ENCODE measurements around the gene IGLON5.

GRCh38 chr19:51295382-51296126, 15.9 kb upstream of the IGLON5 start:
- TF ChIP-seq EZH2 (IDR thresholded peaks at IDR 0.05; ENCODE audit: low read depth, unreplicated experiment) (no peak), REST (IDR thresholded peaks at IDR 0.05; ENCODE audit: unreplicated experiment) (no peak), POLR2AphosphoS5 (IDR thresholded peaks at IDR 0.05; ENCODE audit: low read depth) (no peak), CTCF (conservative IDR thresholded peaks at IDR 0.05; ENCODE audit: low read depth in 2 of 2) (no peak), JUNB (IDR thresholded peaks at IDR 0.05; ENCODE audit: unreplicated experiment) (no peak), EZH2phosphoT487 (IDR thresholded peaks at IDR 0.05; ENCODE audit: unreplicated experiment) (no peak), CREB1 (CRISPR knock-in tag; IDR thresholded peaks at IDR 0.05; ENCODE audit: low read depth) (no peak), STAT1 (IDR thresholded peaks at IDR 0.05; ENCODE audit: unreplicated experiment) (no peak), ETS1 (IDR thresholded peaks at IDR 0.05) (no peak), ZNF114 (CRISPR knock-in tag; IDR thresholded peaks at IDR 0.05) (no peak), NANOG (IDR thresholded peaks at IDR 0.05; ENCODE audit: borderline replicate concordance) (no peak), ZNF462 (CRISPR knock-in tag; IDR thresholded peaks at IDR 0.05) (no peak)

Data from GM23338 (cell line).